H1 (cell line): ENCODE data around the gene STARD3NL. TPM values are rescaled to one million over a fixed set of nuclear protein-coding genes. Genes with fewer than 3 reads are reported as not detected.

Source experiments
- ASH2L ChIP-seq: fragments of 200-600, 300-600 bp; sonication (generic); IDR thresholded peaks from one replicate; pipeline ENCODE4 v1.7.1; 2017; ENCODE audit warnings: low read length
- BACH1 ChIP-seq: IDR thresholded peaks from 2 replicates; pipeline ENCODE4 v1.6.1; 2012; ENCODE audit warnings: low read length, improper control_type of control experiment
- CBX8 ChIP-seq: fragments of 300-800, 300-1000 bp; sonication (generic); IDR thresholded peaks from 2 replicates; pipeline ENCODE4 v1.7.1; 2016; ENCODE audit warnings: low read depth, low read length, borderline replicate concordance
- CHD1 ChIP-seq: IDR thresholded peaks from 2 replicates; pipeline ENCODE4 v1.6.1; 2012; ENCODE audit warnings: low read depth, low read length, improper control_type of control experiment
- CTBP2 ChIP-seq: IDR thresholded peaks from 2 replicates; pipeline ENCODE4 v1.7.0; 2011; ENCODE audit warnings: borderline replicate concordance, mild to moderate bottlenecking, moderate library complexity, mixed read lengths, low read length; ENCODE audit not compliant: insufficient read depth, insufficient read length
- CTCF ChIP-seq, 3 experiments: IDR thresholded peaks; 1 replicate in 2 of 3; 2 replicates in 1 of 3; pipeline versions ENCODE4 v1.5.1 to v1.6.1; 2011; ENCODE audit warnings: low read length in 3 of 3, mild to moderate bottlenecking in 3 of 3, inconsistent platforms in 2 of 3, low read depth in 1 of 3, moderate library complexity in 1 of 3; ENCODE audit not compliant: insufficient read depth in 1 of 3; ENCODE audit errors: control extremely low read depth in 1 of 3
- E2F6 ChIP-seq: IDR thresholded peaks from 2 replicates; pipeline ENCODE4 v1.6.1; 2012; ENCODE audit warnings: inconsistent platforms
- GABPA ChIP-seq: IDR thresholded peaks from 2 replicates; pipeline ENCODE4 v1.6.1; 2011; ENCODE audit warnings: mild to moderate bottlenecking, low read length, moderate library complexity, borderline replicate concordance; ENCODE audit not compliant: insufficient read depth
- JUN ChIP-seq: IDR thresholded peaks from 2 replicates; pipeline ENCODE4 v1.6.1; 2011; ENCODE audit warnings: low read depth, mild to moderate bottlenecking, improper control_type of control experiment, low read length
- KDM4A ChIP-seq: IDR thresholded peaks from one replicate; pipeline ENCODE4 v1.7.1; 2012; ENCODE audit warnings: low read depth, mild to moderate bottlenecking, moderate library complexity, low read length, inconsistent platforms; ENCODE audit not compliant: severe bottlenecking
- MAFK ChIP-seq: IDR thresholded peaks from 2 replicates; pipeline ENCODE4 v1.6.1; 2012; ENCODE audit warnings: low read depth, mild to moderate bottlenecking, improper control_type of control experiment, low read length
- PHF8 ChIP-seq: fragments of 200-600 bp; sonication (generic); conservative IDR thresholded peaks from 2 replicates; pipeline ENCODE4 v1.7.1; 2012; ENCODE audit warnings: low read depth, mild to moderate bottlenecking, inconsistent platforms, low read length, moderate library complexity
- POLR2A ChIP-seq, 2 experiments: IDR thresholded peaks; 1 replicate in 1 of 2; 2 replicates in 1 of 2; pipeline ENCODE4 v1.6.1; 2011; ENCODE audit warnings: low read depth in 2 of 2, low read length in 2 of 2, mild to moderate bottlenecking in 2 of 2; ENCODE audit errors: control extremely low read depth in 1 of 2
- POU5F1 ChIP-seq: IDR thresholded peaks from 2 replicates; pipeline ENCODE4 v1.6.1; 2011; ENCODE audit warnings: low read depth, mild to moderate bottlenecking, low read length, moderate library complexity
- RAD21 ChIP-seq, 2 experiments: IDR thresholded peaks in 1 of 2; conservative IDR thresholded peaks in 1 of 2; 2 replicates each; pipeline ENCODE4 v1.6.1; 2011; ENCODE audit warnings: low read depth in 2 of 2, low read length in 2 of 2, improper control_type of control experiment in 1 of 2, inconsistent platforms in 1 of 2, mild to moderate bottlenecking in 1 of 2, moderate library complexity in 1 of 2
- RBBP5 ChIP-seq: IDR thresholded peaks from 2 replicates; pipeline ENCODE4 v1.7.1; 2012; ENCODE audit warnings: low read depth, mild to moderate bottlenecking, inconsistent platforms, low read length, moderate library complexity, borderline replicate concordance
- TCF12 ChIP-seq: IDR thresholded peaks from 2 replicates; pipeline ENCODE4 v1.6.1; 2011; ENCODE audit warnings: low read depth, mild to moderate bottlenecking, low read length
- USF2 ChIP-seq: IDR thresholded peaks from 2 replicates; pipeline ENCODE4 v1.6.1; 2011; ENCODE audit warnings: low read length, improper control_type of control experiment
- ZNF274 ChIP-seq: IDR thresholded peaks from 2 replicates; pipeline ENCODE4 v1.7.0; 2012; ENCODE audit warnings: low read length, borderline replicate concordance; ENCODE audit errors: extremely low read depth
- polyA plus RNA-seq, 7 experiments: library from polyadenylated mRNA; depleted of rRNA in 3 of 7; stranded (reverse) in 5 of 7; unstranded in 2 of 7; fragments of >200 nt in 5 of 7; fragments of 200-250 nt in 2 of 7; gene quantifications; 1 replicate in 5 of 7; 2 replicates in 1 of 7; 4 replicates in 1 of 7; pipeline versions ENCODE4 v1.2.1 to v1.2.3, GENCODE V29; 2011 to 2013; ENCODE audit warnings: missing spikeins in 2 of 7, mixed read lengths in 2 of 7
- total RNA-seq: library from RNA; stranded (reverse); fragmentation: NEBNext Ultra II Directional; extraction: Animal tissue kit (Norgen Biotek cat#: 25700); gene quantifications from 2 replicates; pipeline ENCODE4 v1.2.1, GENCODE V29; 2021

The STARD3NL gene
- total and polyA plus RNA-seq, 2 of the 8 experiments (the other 6 are each of a cell fraction or from before 2014, with no cell fraction given) = 27.1 to 40.5 TPM

- TF ChIP-seq CTCF (IDR thresholded peaks at IDR 0.05; ENCODE audit: control extremely low read depth in 1 of 3, insufficient read depth in 1 of 3, low read depth in 1 of 3, low read length in 3 of 3) = peak; percentile 92 to 97 (median 93)
- TF ChIP-seq CBX8 = no peak
- TF ChIP-seq E2F6 = no peak
- no peak for TF ChIP-seq ASH2L
- TF ChIP-seq MAFK = no peak
- peak; percentile 54; the same call in 1 of the 2 replicates for TF ChIP-seq TCF12
- TF ChIP-seq CHD1 = no peak
- no peak for TF ChIP-seq USF2
- no peak for TF ChIP-seq KDM4A
- TF ChIP-seq BACH1 = no peak
- no peak for TF ChIP-seq POU5F1
- no peak for TF ChIP-seq CTBP2
- TF ChIP-seq JUN = no peak
- TF ChIP-seq GABPA = no peak
- peak; percentile 82 to 89 for TF ChIP-seq RAD21 (IDR thresholded peaks at IDR 0.05 in 1 of 2, conservative IDR thresholded peaks at IDR 0.05 in 1 of 2; ENCODE audit: low read depth in 2 of 2, low read length in 2 of 2)
- no peak for TF ChIP-seq PHF8
- TF ChIP-seq ZNF274 = no peak
- TF ChIP-seq RBBP5 = no peak
- no peak for TF ChIP-seq POLR2A (IDR thresholded peaks at IDR 0.05; ENCODE audit: control extremely low read depth in 1 of 2, low read depth in 2 of 2, low read length in 2 of 2)
These were observed 38.0 kb downstream of the STARD3NL start (continued) for GRCh38 chr7:38215735-38216670.
